Mononuclear cell (primary cell): ENCODE measurements around the gene EHD4. TPM values are rescaled to one million over a fixed set of nuclear protein-coding genes. Genes with fewer than 3 reads are reported as not detected.

ENCODE experiments used
- H3K27me3 ChIP-seq: 2 replicates; pipeline ENCODE4 v1.6.0; 2011; ENCODE audit warnings: low read length, control low read depth; ENCODE audit not compliant: insufficient read depth
- H3K4me1 ChIP-seq: 2 replicates; pipeline ENCODE4 v1.5.1; 2011; ENCODE audit warnings: mild to moderate bottlenecking, low read length, control low read depth; ENCODE audit not compliant: insufficient read depth
- H3K4me3 ChIP-seq: 2 replicates; pipeline ENCODE4 v1.5.1; 2011; ENCODE audit warnings: mild to moderate bottlenecking, low read length, moderate library complexity
- H3K9me3 ChIP-seq: 2 replicates; pipeline ENCODE4 v1.5.1; 2011; ENCODE audit warnings: low read depth, mild to moderate bottlenecking, control low read depth, low read length
- total RNA-seq: library from RNA; depleted of rRNA; stranded (reverse); fragments of >200 nt; gene quantifications from one replicate; pipeline ENCODE4 v1.2.3, GENCODE V29; 2012

Gene EHD4
- 35.3 TPM for total RNA-seq

GRCh38 chr15:41972253-41973242, at the start of gene EHD4:
Gene EHD4 (minus strand): TSS chr15:41972557. CDS start chr15:41972494, 63 bp downstream.
- Histone ChIP-seq H3K4me3 (peak within 1 kb of the TSS; percentile 83), H3K4me1 (peaks cover 48% of the 10 kb centered on the region), H3K27me3 (no peaks in the 10 kb centered on the region), H3K9me3 (no peaks in the 10 kb centered on the region)

GRCh38 chr15:42021593-42021992, 49.2 kb upstream of the EHD4 start:
- no peak overlapping the region for H3K4me3 ChIP-seq
- H3K4me1 ChIP-seq: no peaks in the 10 kb centered on the region
- H3K9me3 ChIP-seq: no peaks in the 10 kb centered on the region
- H3K27me3 ChIP-seq: no peaks in the 10 kb centered on the region

GRCh38 chr15:42020713-42021273, 48.4 kb upstream of the EHD4 start, which contains the start of gene PLA2G4E:
Gene PLA2G4E (minus strand): TSS chr15:42021042. CDS start chr15:42021030, 12 bp downstream.
- no peaks in the 10 kb centered on the region for H3K4me1 ChIP-seq
- H3K27me3 ChIP-seq: no peaks in the 10 kb centered on the region
- no peaks in the 10 kb centered on the region for H3K9me3 ChIP-seq
- H3K4me3 ChIP-seq: no peak within 1 kb of the TSS

GRCh38 chr15:42018306-42019224, 46.2 kb upstream of the EHD4 start:
- no peaks in the 10 kb centered on the region for H3K4me1 ChIP-seq
- H3K27me3 ChIP-seq: no peaks in the 10 kb centered on the region
- H3K4me3 ChIP-seq: no peak overlapping the region
- H3K9me3 ChIP-seq: no peaks in the 10 kb centered on the region

- H3K27me3 ChIP-seq: no peaks in the 10 kb centered on the region
- no peak overlapping the region for H3K4me3 ChIP-seq
- H3K9me3 ChIP-seq: no peaks in the 10 kb centered on the region
- no peaks in the 10 kb centered on the region for H3K4me1 ChIP-seq
Observed at GRCh38 chr15:42016971-42017370, 44.6 kb upstream of the EHD4 start.

- Histone ChIP-seq H3K4me3 (no peak overlapping the region), H3K9me3 (no peaks in the 10 kb centered on the region), H3K4me1 (no peaks in the 10 kb centered on the region), H3K27me3 (no peaks in the 10 kb centered on the region)
Observed at GRCh38 chr15:42014406-42014805, 42.0 kb upstream of the EHD4 start.

GRCh38 chr15:42012928-42013482, 40.6 kb upstream of the EHD4 start:
- Histone ChIP-seq H3K9me3 (no peaks in the 10 kb centered on the region), H3K27me3 (no peaks in the 10 kb centered on the region), H3K4me3 (no peak overlapping the region), H3K4me1 (no peaks in the 10 kb centered on the region)

- Histone ChIP-seq H3K27me3 (no peaks in the 10 kb centered on the region), H3K4me1 (no peaks in the 10 kb centered on the region), H3K9me3 (no peaks in the 10 kb centered on the region), H3K4me3 (no peak overlapping the region)
Observed at GRCh38 chr15:42012241-42012640, 39.9 kb upstream of the EHD4 start.

- Histone ChIP-seq H3K9me3 (no peaks in the 10 kb centered on the region), H3K27me3 (no peaks in the 10 kb centered on the region), H3K4me3 (no peak overlapping the region), H3K4me1 (no peaks in the 10 kb centered on the region)
Observed at GRCh38 chr15:42011074-42011473, 38.7 kb upstream of the EHD4 start.

- Histone ChIP-seq H3K4me3 (no peak overlapping the region), H3K27me3 (no peaks in the 10 kb centered on the region), H3K4me1 (no peaks in the 10 kb centered on the region), H3K9me3 (no peaks in the 10 kb centered on the region)
Observed at GRCh38 chr15:42010434-42010833, 38.1 kb upstream of the EHD4 start.

- Histone ChIP-seq H3K27me3 (no peaks in the 10 kb centered on the region), H3K4me1 (no peaks in the 10 kb centered on the region)
Observed at GRCh38 chr15:42009474-42009873, 37.1 kb upstream of the EHD4 start.

GRCh38 chr15:42009022-42009421, 36.7 kb upstream of the EHD4 start:
- no peaks in the 10 kb centered on the region for H3K4me1 ChIP-seq
- no peak overlapping the region for H3K4me3 ChIP-seq
- H3K27me3 ChIP-seq: no peaks in the 10 kb centered on the region
- no peaks in the 10 kb centered on the region for H3K9me3 ChIP-seq

More at GRCh38 chr15:42009474-42009873, 37.1 kb upstream of the EHD4 start:
- Histone ChIP-seq H3K4me3 (no peak overlapping the region), H3K9me3 (no peaks in the 10 kb centered on the region)

- Histone ChIP-seq H3K27me3 (no peaks in the 10 kb centered on the region), H3K4me1 (no peaks in the 10 kb centered on the region), H3K9me3 (no peaks in the 10 kb centered on the region), H3K4me3 (no peak overlapping the region)
Observed at GRCh38 chr15:42007386-42007785, 35.0 kb upstream of the EHD4 start.

- no peaks in the 10 kb centered on the region for H3K27me3 ChIP-seq
- H3K9me3 ChIP-seq: no peaks in the 10 kb centered on the region
- H3K4me3 ChIP-seq: no peak overlapping the region
- no peaks in the 10 kb centered on the region for H3K4me1 ChIP-seq
Observed at GRCh38 chr15:42002333-42002732, 30.0 kb upstream of the EHD4 start.
